Endodermal cell (in vitro differentiated cells): ENCODE data around the gene BGLAP. TPM values are rescaled to one million over a fixed set of nuclear protein-coding genes. Genes with fewer than 3 reads are reported as not detected.
A peak's percentile ranks its signal among the peaks of the same experiment; 100 is the strongest.

Experiments used
- DNase-seq: peaks from one replicate; pipeline ENCODE4 v3.0.0-alpha.2; 2017
- H3K27ac ChIP-seq: 2 replicates; pipeline ENCODE4 v1.5.1; 2013; ENCODE audit warnings: mild to moderate bottlenecking, low read depth, low read length, moderate library complexity
- H3K27me3 ChIP-seq: 2 replicates; pipeline ENCODE4 v1.6.1; 2013; ENCODE audit warnings: mild to moderate bottlenecking, low read length, moderate library complexity; ENCODE audit not compliant: insufficient read depth, control insufficient read depth, poor library complexity, severe bottlenecking
- H3K36me3 ChIP-seq: 2 replicates; pipeline ENCODE4 v1.7.0; 2013; ENCODE audit warnings: mild to moderate bottlenecking, low read length, moderate library complexity; ENCODE audit not compliant: control insufficient read depth, insufficient read depth
- H3K4me1 ChIP-seq: one replicate; pipeline ENCODE4 v1.7.0; 2013; ENCODE audit warnings: low read length; ENCODE audit not compliant: control insufficient read depth, insufficient read depth
- H3K4me3 ChIP-seq: 2 replicates; pipeline ENCODE4 v1.5.1; 2013; ENCODE audit warnings: mild to moderate bottlenecking, low read length, moderate library complexity
- H3K9ac ChIP-seq: 2 replicates; pipeline ENCODE4 v1.6.1; 2013; ENCODE audit warnings: mild to moderate bottlenecking, low read length, moderate library complexity; ENCODE audit not compliant: poor library complexity, severe bottlenecking; ENCODE audit errors: extremely low read depth
- H3K9me3 ChIP-seq: 2 replicates; pipeline ENCODE4 v1.6.1; 2013; ENCODE audit warnings: mild to moderate bottlenecking, low read length, moderate library complexity; ENCODE audit not compliant: control insufficient read depth
- H3K27ac Mint-ChIP-seq: 2 replicates; pipeline ENCODE4 v1.8.0; 2020; ENCODE audit warnings: mixed read lengths
- H3K27me3 Mint-ChIP-seq: 2 replicates; pipeline ENCODE4 v1.8.0; 2021; ENCODE audit warnings: mild to moderate bottlenecking, mixed read lengths; ENCODE audit not compliant: insufficient read depth
- H3K36me3 Mint-ChIP-seq: 2 replicates; pipeline ENCODE4 v1.8.0; 2020; ENCODE audit warnings: low read depth, mixed read lengths
- H3K4me1 Mint-ChIP-seq: 2 replicates; pipeline ENCODE4 v1.8.0; 2020; ENCODE audit warnings: mixed read lengths
- H3K4me3 Mint-ChIP-seq: 2 replicates; pipeline ENCODE4 v1.8.0; 2020; ENCODE audit warnings: mild to moderate bottlenecking, moderate library complexity, mixed read lengths
- H3K9me3 Mint-ChIP-seq: 2 replicates; pipeline ENCODE4 v1.8.0; 2020; ENCODE audit warnings: mild to moderate bottlenecking, mixed read lengths
- CTCF ChIP-seq: fragments of 200-600 bp; sonication (generic); conservative IDR thresholded peaks from 2 replicates; pipeline ENCODE4 v1.5.0; 2021; ENCODE audit warnings: antibody characterized with exemption, mild to moderate bottlenecking
- WGBS, 2 experiments: methylation state at CpG; one replicate each; pipeline versions ENCODE4 v1.1.5 to v1.1.7; 2013; ENCODE audit warnings: missing lambda C conversion rate in 2 of 2, mixed read lengths in 1 of 2; ENCODE audit not compliant: insufficient coverage in 1 of 2, insufficient read length in 1 of 2; 5-methylcytosine and 5-hydroxymethylcytosine counted together
- total RNA-seq, 2 donors: library from RNA; stranded (reverse); fragmentation: NEBNext Ultra II Directional in 1 of 2; extraction: Animal tissue kit (Norgen Biotek cat#: 25700) in 1 of 2; gene quantifications; 2 replicates in 1 of 2; 3 replicates in 1 of 2; pipeline ENCODE4 v1.2.1, GENCODE V29; 2021

The BGLAP gene
- total RNA-seq, 2 donors from 2014 or later: 4.6 to 5.4 TPM

- DNase-seq: peak; percentile 98
- Histone ChIP-seq H3K36me3 (peaks cover 29% of the 10 kb centered on the region), H3K4me1 (peaks cover 6% of the 10 kb centered on the region), H3K27me3 (no peaks in the 10 kb centered on the region), H3K27ac (peak within 1 kb of the TSS; percentile 88), H3K4me3 (peak within 1 kb of the TSS; percentile 90), H3K9me3 (no peaks in the 10 kb centered on the region), H3K9ac (peak within 1 kb of the TSS; percentile 82)
- Mint-ChIP-seq H3K27me3 (no peaks in the 10 kb centered on the region), H3K9me3 (no peaks in the 10 kb centered on the region), H3K36me3 (peaks cover 13% of the 10 kb centered on the region), H3K4me3 (peak within 1 kb of the TSS; percentile 95), H3K27ac (peak within 1 kb of the TSS; percentile 89), H3K4me1 (peaks cover 14% of the 10 kb centered on the region)
- no peak for TF ChIP-seq CTCF
- 0% methylated on average over 13 to 50 of the region's 50 CpGs for WGBS, 2 experiments
Observed at GRCh38 chr1:156282479-156283222, 40.7 kb downstream of the BGLAP start, which contains the start of gene SMG5. Gene SMG5, minus strand, starts transcription at chr1:156282825. Its CDS starts 145 bp downstream, at chr1:156282680.

- TF ChIP-seq CTCF: no peak
Observed at GRCh38 chr1:156283521-156283920, 41.5 kb downstream of the BGLAP start.

DNA sequence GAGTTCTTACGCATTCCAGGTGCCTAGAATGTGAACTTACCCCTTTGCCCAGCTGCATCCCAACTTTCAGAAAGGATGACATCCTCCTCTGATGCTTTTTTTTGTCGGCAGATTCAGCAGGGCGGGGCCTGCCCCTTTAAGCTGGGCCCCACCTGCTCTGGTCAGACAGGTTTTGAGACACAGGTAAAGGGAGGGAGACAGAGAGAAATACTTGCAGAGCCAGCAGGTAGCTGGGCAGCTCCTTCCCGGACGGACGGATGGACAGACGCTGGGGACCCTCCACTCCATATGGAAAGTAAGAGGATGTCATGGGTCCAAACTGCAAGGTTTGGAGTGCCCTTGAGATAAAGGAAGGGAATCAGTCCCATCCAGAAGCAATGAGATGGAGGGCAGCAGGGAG lies 42.1 kb downstream of the BGLAP start, which contains the start of gene TMEM79:
TSS of gene TMEM79 (plus strand) at position 214 of the 400 bp plus-strand sequence. CDS start 902 bp downstream, outside the sequence.
- no peak for DNase-seq
- H3K9me3 ChIP-seq: no peaks in the 10 kb centered on the region
- no peaks in the 10 kb centered on the region for H3K27me3 ChIP-seq
- Mint-ChIP-seq H3K9me3 (no peaks in the 10 kb centered on the region), H3K4me1 (peaks cover 14% of the 10 kb centered on the region), H3K36me3 (peaks cover 5% of the 10 kb centered on the region), H3K27ac (peak within 1 kb of the TSS; percentile 89), H3K4me3 (peak within 1 kb of the TSS; percentile 95), H3K27me3 (no peaks in the 10 kb centered on the region)
- WGBS, 2 experiments: 90 to 93% methylated on average over 5 to 7 of the region's 7 CpGs
- no peak for TF ChIP-seq CTCF
- H3K4me1 ChIP-seq: peaks cover 6% of the 10 kb centered on the region
- peak within 1 kb of the TSS; percentile 82 for H3K9ac ChIP-seq
- H3K4me3 ChIP-seq: peak within 1 kb of the TSS; percentile 90
- H3K36me3 ChIP-seq: peaks cover 17% of the 10 kb centered on the region
- no peak within 1 kb of the TSS for H3K27ac ChIP-seq

More at GRCh38 chr1:156283521-156283920, 41.5 kb downstream of the BGLAP start:
- no peaks in the 10 kb centered on the region for H3K9me3 Mint-ChIP-seq
- 100% methylated on average over 1 of the region's 1 CpG; no CpG with 5 or more reads in 1 of the 2 experiments for WGBS, 2 experiments
- peak overlapping the region; percentile 95 for H3K4me3 Mint-ChIP-seq
- no peak for DNase-seq
- peaks cover 14% of the 10 kb centered on the region for H3K4me1 Mint-ChIP-seq
- no peaks in the 10 kb centered on the region for H3K27me3 Mint-ChIP-seq
- peaks cover 20% of the 10 kb centered on the region for H3K36me3 ChIP-seq
- H3K9ac ChIP-seq: peak overlapping the region; percentile 82
- peak overlapping the region; percentile 89 for H3K27ac Mint-ChIP-seq
- H3K9me3 ChIP-seq: no peaks in the 10 kb centered on the region
- H3K36me3 Mint-ChIP-seq: peaks cover 4% of the 10 kb centered on the region
- peaks cover 6% of the 10 kb centered on the region for H3K4me1 ChIP-seq
- H3K27ac ChIP-seq: no peak overlapping the region
- H3K27me3 ChIP-seq: no peaks in the 10 kb centered on the region
- peak overlapping the region; percentile 90 for H3K4me3 ChIP-seq
